ENCODE results near the gene AMER1. TPM values are rescaled to one million over a fixed set of nuclear protein-coding genes. Genes with fewer than 3 reads are reported as not detected.

AMER1 gene
- total and polyA plus RNA-seq, 10 of the 15 experiments (the other 5 are each of a cell fraction or from before 2014, with no cell fraction given): 0.16 to 6.3 (median 4.2) TPM

GRCh38 chrX:64192040-64192439, 13.5 kb downstream of the AMER1 start:
- Histone ChIP-seq H4K20me1 (ENCODE audit: control insufficient read depth, insufficient read depth) (no peaks in the 10 kb centered on the region), H3K9me3 (replicated peaks; ENCODE audit: control insufficient read depth, insufficient read depth, low read length) (no peaks in the 10 kb centered on the region), H3K4me1 (ENCODE audit: control insufficient read depth, insufficient read depth, low read length) (no peaks in the 10 kb centered on the region), H3K9ac (ENCODE audit: control insufficient read depth, insufficient read depth, low read length) (no peak overlapping the region), H3K36me3 (ENCODE audit: control insufficient read depth in 2 of 2, insufficient read depth in 2 of 2, low read length in 1 of 2) (peaks cover 0 to 3% of the 10 kb centered on the region in 2 experiments; a peak in 3 of 4 replicates), H3K27ac (ENCODE audit: control insufficient read depth, insufficient read depth) (no peak overlapping the region), H3K27me3 (replicated peaks in 1 of 2; ENCODE audit: control insufficient read depth in 2 of 2, insufficient read depth in 2 of 2, low read length in 1 of 2) (no peaks in the 10 kb centered on the region), H3K4me3 (no peak overlapping the region), H3K79me2 (ENCODE audit: control insufficient read depth, insufficient read depth, low read length) (no peaks in the 10 kb centered on the region), H2AFZ (ENCODE audit: control insufficient read depth, low read depth, low read length) (no peak overlapping the region), H3K4me2 (ENCODE audit: control insufficient read depth, insufficient read depth) (no peak overlapping the region)
- SMC1A ChIA-PET (ENCODE audit: uncharacterized antibody, unreplicated experiment): no interaction called here
- RAD21 ChIA-PET (ENCODE audit: unreplicated experiment): no interaction called here
- in situ Hi-C loops (cut with MboI) (no loop called here), intact Hi-C loops (cut with micrococcal nuclease; ENCODE audit: unreplicated experiment) (no loop called here)
- TF ChIP-seq YY1 (IDR thresholded peaks at IDR 0.05; ENCODE audit: low read depth, low read length) (no peak), NR2C2 (IDR thresholded peaks at IDR 0.05; ENCODE audit: borderline replicate concordance, control insufficient read depth, insufficient read length, low read depth) (no peak), ATF3 (IDR thresholded peaks at IDR 0.05; ENCODE audit: borderline replicate concordance, extremely low read depth, low read depth, low read length) (no peak), RELA (IDR thresholded peaks at IDR 0.05; ENCODE audit: borderline replicate concordance, partially characterized antibody) (no peak), CHD2 (IDR thresholded peaks at IDR 0.05; ENCODE audit: borderline replicate concordance, low read depth, low read length) (no peak), MEF2A (IDR thresholded peaks at IDR 0.05; ENCODE audit: insufficient read depth, low read depth, low read length) (no peak), ZNF274 (IDR thresholded peaks at IDR 0.05; ENCODE audit: insufficient read depth, insufficient read length) (no peak), ASH2L (IDR thresholded peaks at IDR 0.05; ENCODE audit: borderline replicate concordance, low read depth) (no peak), KLF5 (IDR thresholded peaks at IDR 0.05; ENCODE audit: partially characterized antibody) (no peak), ESRRA (IDR thresholded peaks at IDR 0.05; ENCODE audit: low read length) (no peak), PAX8 (IDR thresholded peaks at IDR 0.05) (no peak)
- DNase-seq (ENCODE audit: low read depth, low spot score): no peak
- FAIRE-seq: no peak
- POLR2A ChIA-PET: no interaction called here
- BruUV-seq (replicated peaks): no TSS peak
- ATAC-seq: no peak
- CTCF ChIA-PET: no interaction called here
- 41% methylated on average over 3 of the region's 3 CpGs for WGBS (ENCODE audit: insufficient coverage, insufficient replicate concordance, low lambda C conversion rate, missing lambda C conversion rate)
